ENCODE data around the gene EHBP1L1.

DNA sequence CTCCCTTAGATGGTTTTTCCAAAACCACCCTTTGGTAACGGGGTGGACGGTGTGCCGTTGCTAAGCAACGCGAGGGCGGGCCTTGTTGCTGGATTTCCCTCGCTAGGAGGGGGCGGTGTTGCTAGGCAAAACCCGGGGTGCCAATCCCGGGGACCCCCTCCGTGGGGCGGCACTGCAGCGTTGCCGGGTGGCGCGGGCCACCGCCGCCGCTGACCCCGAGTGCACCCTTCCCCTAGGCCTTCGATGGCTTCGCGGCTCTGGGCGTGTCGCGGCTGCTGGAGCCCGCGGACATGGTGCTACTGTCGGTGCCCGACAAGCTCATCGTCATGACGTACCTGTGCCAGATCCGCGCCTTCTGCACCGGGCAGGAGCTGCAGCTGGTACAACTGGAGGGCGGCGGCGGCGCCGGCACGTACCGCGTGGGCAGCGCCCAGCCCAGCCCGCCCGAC lies 8.9 kb downstream of the EHBP1L1 start:
- TF ChIP-seq EP300 (conservative IDR thresholded peaks at IDR 0.05; ENCODE audit: poor library complexity, severe bottlenecking) (no peak), MXI1 (conservative IDR thresholded peaks at IDR 0.05; ENCODE audit: poor library complexity, severe bottlenecking) (no peak), EZH2 (IDR thresholded peaks at IDR 0.05; ENCODE audit: borderline replicate concordance, insufficient read depth, low read length, poor library complexity, severe bottlenecking) (no peak), TAF1 (IDR thresholded peaks at IDR 0.05; ENCODE audit: low read depth) (no peak)
- TF ChIP-seq, protein P1, sequence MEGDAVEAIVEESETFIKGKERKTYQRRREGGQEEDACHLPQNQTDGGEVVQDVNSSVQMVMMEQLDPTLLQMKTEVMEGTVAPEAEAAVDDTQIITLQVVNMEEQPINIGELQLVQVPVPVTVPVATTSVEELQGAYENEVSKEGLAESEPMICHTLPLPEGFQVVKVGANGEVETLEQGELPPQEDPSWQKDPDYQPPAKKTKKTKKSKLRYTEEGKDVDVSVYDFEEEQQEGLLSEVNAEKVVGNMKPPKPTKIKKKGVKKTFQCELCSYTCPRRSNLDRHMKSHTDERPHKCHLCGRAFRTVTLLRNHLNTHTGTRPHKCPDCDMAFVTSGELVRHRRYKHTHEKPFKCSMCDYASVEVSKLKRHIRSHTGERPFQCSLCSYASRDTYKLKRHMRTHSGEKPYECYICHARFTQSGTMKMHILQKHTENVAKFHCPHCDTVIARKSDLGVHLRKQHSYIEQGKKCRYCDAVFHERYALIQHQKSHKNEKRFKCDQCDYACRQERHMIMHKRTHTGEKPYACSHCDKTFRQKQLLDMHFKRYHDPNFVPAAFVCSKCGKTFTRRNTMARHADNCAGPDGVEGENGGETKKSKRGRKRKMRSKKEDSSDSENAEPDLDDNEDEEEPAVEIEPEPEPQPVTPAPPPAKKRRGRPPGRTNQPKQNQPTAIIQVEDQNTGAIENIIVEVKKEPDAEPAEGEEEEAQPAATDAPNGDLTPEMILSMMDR (IDR thresholded peaks at IDR 0.05; ENCODE audit: poor library complexity, severe bottlenecking), result no peak
- TF ChIP-seq, protein P2, sequence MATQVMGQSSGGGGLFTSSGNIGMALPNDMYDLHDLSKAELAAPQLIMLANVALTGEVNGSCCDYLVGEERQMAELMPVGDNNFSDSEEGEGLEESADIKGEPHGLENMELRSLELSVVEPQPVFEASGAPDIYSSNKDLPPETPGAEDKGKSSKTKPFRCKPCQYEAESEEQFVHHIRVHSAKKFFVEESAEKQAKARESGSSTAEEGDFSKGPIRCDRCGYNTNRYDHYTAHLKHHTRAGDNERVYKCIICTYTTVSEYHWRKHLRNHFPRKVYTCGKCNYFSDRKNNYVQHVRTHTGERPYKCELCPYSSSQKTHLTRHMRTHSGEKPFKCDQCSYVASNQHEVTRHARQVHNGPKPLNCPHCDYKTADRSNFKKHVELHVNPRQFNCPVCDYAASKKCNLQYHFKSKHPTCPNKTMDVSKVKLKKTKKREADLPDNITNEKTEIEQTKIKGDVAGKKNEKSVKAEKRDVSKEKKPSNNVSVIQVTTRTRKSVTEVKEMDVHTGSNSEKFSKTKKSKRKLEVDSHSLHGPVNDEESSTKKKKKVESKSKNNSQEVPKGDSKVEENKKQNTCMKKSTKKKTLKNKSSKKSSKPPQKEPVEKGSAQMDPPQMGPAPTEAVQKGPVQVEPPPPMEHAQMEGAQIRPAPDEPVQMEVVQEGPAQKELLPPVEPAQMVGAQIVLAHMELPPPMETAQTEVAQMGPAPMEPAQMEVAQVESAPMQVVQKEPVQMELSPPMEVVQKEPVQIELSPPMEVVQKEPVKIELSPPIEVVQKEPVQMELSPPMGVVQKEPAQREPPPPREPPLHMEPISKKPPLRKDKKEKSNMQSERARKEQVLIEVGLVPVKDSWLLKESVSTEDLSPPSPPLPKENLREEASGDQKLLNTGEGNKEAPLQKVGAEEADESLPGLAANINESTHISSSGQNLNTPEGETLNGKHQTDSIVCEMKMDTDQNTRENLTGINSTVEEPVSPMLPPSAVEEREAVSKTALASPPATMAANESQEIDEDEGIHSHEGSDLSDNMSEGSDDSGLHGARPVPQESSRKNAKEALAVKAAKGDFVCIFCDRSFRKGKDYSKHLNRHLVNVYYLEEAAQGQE (IDR thresholded peaks at IDR 0.05; ENCODE audit: borderline replicate concordance), result no peak

All from neural cell (in vitro differentiated cells).